IMR-90 (cell line): ENCODE measurements around the gene ZNF507. TPM values are rescaled to one million over a fixed set of nuclear protein-coding genes. Genes with fewer than 3 reads are reported as not detected.

Source experiments
- ATAC-seq: fragments of 200-7000 bp; cut with Tn5 transposase; 2 replicates; pipeline ENCODE4 v1.9.1; 2020; ENCODE audit warnings: low read depth, mild to moderate bottlenecking, moderate library complexity
- BruUV-seq: library from RNA; stranded (reverse); fragments of 400-500 nt; replicated peaks from 2 replicates; lab custom pipeline; 2021; lab: Mats Ljungman, UMichigan
- CTCF ChIA-PET: fragments of 300-600 bp; formaldehyde crosslinking; extraction: SDS; loops from one replicate; lab custom pipeline; 2021; ENCODE audit warnings: antibody characterized with exemption; lab: Yijun Ruan, JAX
- POLR2A ChIA-PET: fragments of 300-600 bp; sonication (Branson Sonifier 250); formaldehyde crosslinking; loops from one replicate; lab custom pipeline; 2022; ENCODE audit warnings: antibody characterized with exemption; ENCODE audit not compliant: unreplicated experiment; lab: Charles Lee
- DNase-seq: peaks from one replicate; pipeline ENCODE4 v3.0.0; 2013
- H2AFZ ChIP-seq: replicated peaks from 2 replicates; pipeline ENCODE3; 2013; ENCODE audit warnings: low read length, mild to moderate bottlenecking; ENCODE audit not compliant: poor library complexity
- H2AK5ac ChIP-seq: 2 replicates; pipeline ENCODE4 v1.6.1; 2013; ENCODE audit warnings: low read depth, low read length, inconsistent platforms
- H2AK9ac ChIP-seq: replicated peaks from 2 replicates; pipeline ENCODE3; 2013; ENCODE audit warnings: mild to moderate bottlenecking, low read depth, low read length, moderate library complexity; ENCODE audit not compliant: poor library complexity
- H2BK120ac ChIP-seq: 2 replicates; pipeline ENCODE4 v1.6.1; 2013; ENCODE audit warnings: low read depth, low read length, inconsistent platforms
- H2BK15ac ChIP-seq: 3 replicates; pipeline ENCODE4 v1.6.1; 2013; ENCODE audit warnings: low read depth, low read length, inconsistent platforms
- H2BK20ac ChIP-seq: 2 replicates; pipeline ENCODE4 v1.6.1; 2013; ENCODE audit warnings: low read depth, mild to moderate bottlenecking, inconsistent platforms, low read length, moderate library complexity
- H2BK5ac ChIP-seq: 2 replicates; pipeline ENCODE4 v1.6.1; 2013; ENCODE audit warnings: mild to moderate bottlenecking, low read depth, low read length, inconsistent platforms; ENCODE audit not compliant: poor library complexity, severe bottlenecking
- H3K14ac ChIP-seq: replicated peaks from 2 replicates; pipeline ENCODE4 v1.6.1; 2013; ENCODE audit warnings: low read depth, low read length, inconsistent platforms
- H3K18ac ChIP-seq: 2 replicates; pipeline ENCODE4 v1.6.1; 2013; ENCODE audit warnings: low read depth, low read length, control low read depth
- H3K23ac ChIP-seq: 2 replicates; pipeline ENCODE4 v1.6.1; 2013; ENCODE audit warnings: low read depth, low read length, inconsistent platforms
- H3K27ac ChIP-seq: 2 replicates; pipeline ENCODE4 v1.5.1; 2013; ENCODE audit warnings: mild to moderate bottlenecking, control low read depth, low read length; ENCODE audit not compliant: insufficient read depth
- H3K27me3 ChIP-seq: 2 replicates; pipeline ENCODE4 v1.6.1; 2013; ENCODE audit warnings: low read length; ENCODE audit not compliant: control insufficient read depth, insufficient read depth
- H3K36me3 ChIP-seq: 2 replicates; pipeline ENCODE4 v1.6.1; 2013; ENCODE audit warnings: low read length, mixed read lengths; ENCODE audit not compliant: control insufficient read depth, insufficient read depth
- H3K4ac ChIP-seq: 2 replicates; pipeline ENCODE4 v1.6.1; 2013; ENCODE audit warnings: low read depth, low read length, inconsistent platforms
- H3K4me1 ChIP-seq: 2 replicates; pipeline ENCODE4 v1.6.1; 2013; ENCODE audit warnings: low read length, mixed read lengths; ENCODE audit not compliant: control insufficient read depth, insufficient read depth
- H3K4me2 ChIP-seq: 2 replicates; pipeline ENCODE4 v1.6.1; 2013; ENCODE audit warnings: low read depth, mild to moderate bottlenecking, control low read depth, low read length, moderate library complexity
- H3K4me3 ChIP-seq: 2 replicates; pipeline ENCODE4 v1.5.1; 2013; ENCODE audit warnings: low read depth, mild to moderate bottlenecking, control low read depth, low read length, moderate library complexity; ENCODE audit not compliant: insufficient read depth
- H3K56ac ChIP-seq: 2 replicates; pipeline ENCODE4 v1.6.1; 2013; ENCODE audit warnings: low read length, inconsistent platforms; ENCODE audit not compliant: insufficient read depth; ENCODE audit errors: extremely low read depth
- H3K79me1 ChIP-seq, 2 experiments: 2 replicates each; pipeline ENCODE4 v1.6.1; 2013; ENCODE audit warnings: low read length in 2 of 2, inconsistent platforms in 1 of 2, low read depth in 1 of 2
- H3K9ac ChIP-seq: 2 replicates; pipeline ENCODE4 v1.6.1; 2013; ENCODE audit warnings: low read depth, low read length, control low read depth
- H3K9me1 ChIP-seq: 2 replicates; pipeline ENCODE4 v1.6.1; 2013; ENCODE audit warnings: low read length, inconsistent platforms; ENCODE audit not compliant: insufficient read depth
- H3K9me3 ChIP-seq: 2 replicates; pipeline ENCODE4 v1.6.1; 2013; ENCODE audit warnings: low read length; ENCODE audit not compliant: control insufficient read depth, insufficient read depth
- H4K20me1 ChIP-seq: 2 replicates; pipeline ENCODE4 v1.6.1; 2013; ENCODE audit warnings: low read length, inconsistent platforms; ENCODE audit not compliant: insufficient read depth
- H4K5ac ChIP-seq: 2 replicates; pipeline ENCODE4 v1.6.1; 2013; ENCODE audit warnings: mild to moderate bottlenecking, low read depth, low read length, control low read depth
- H4K8ac ChIP-seq, 2 experiments: 2 replicates each; pipeline ENCODE4 v1.6.1; 2013; ENCODE audit warnings: low read depth in 2 of 2, low read length in 2 of 2, control low read depth in 1 of 2, inconsistent platforms in 1 of 2
- H4K91ac ChIP-seq: 2 replicates; pipeline ENCODE4 v1.6.1; 2013; ENCODE audit warnings: low read depth, low read length, inconsistent platforms; ENCODE audit not compliant: insufficient read depth
- BHLHE40 ChIP-seq: fragments of 150-350 bp; IDR thresholded peaks from 2 replicates; pipeline ENCODE4 v1.6.1; 2016; ENCODE audit warnings: mild to moderate bottlenecking, low read depth, low read length
- CEBPB ChIP-seq: IDR thresholded peaks from 2 replicates; pipeline ENCODE4 v1.6.1; 2012; ENCODE audit warnings: low read depth, low read length, improper control_type of control experiment
- CHD1 ChIP-seq: IDR thresholded peaks from 2 replicates; pipeline ENCODE4 v1.6.1; 2012; ENCODE audit warnings: low read depth, low read length, improper control_type of control experiment
- FOS ChIP-seq: fragments of 150-350 bp; IDR thresholded peaks from 2 replicates; pipeline ENCODE4 v1.6.1; 2016; ENCODE audit warnings: low read depth, low read length
- MAFK ChIP-seq: IDR thresholded peaks from 2 replicates; pipeline ENCODE4 v1.6.1; 2012; ENCODE audit warnings: low read depth, low read length, improper control_type of control experiment
- MAZ ChIP-seq: IDR thresholded peaks from 2 replicates; pipeline ENCODE4 v1.6.1; 2012; ENCODE audit warnings: low read depth, mild to moderate bottlenecking, low read length, improper control_type of control experiment, moderate library complexity, borderline replicate concordance
- MXI1 ChIP-seq: IDR thresholded peaks from 2 replicates; pipeline ENCODE4 v1.6.1; 2012; ENCODE audit warnings: low read depth, mild to moderate bottlenecking, low read length, moderate library complexity, borderline replicate concordance
- NFE2L2 ChIP-seq: fragments of 150-350 bp; IDR thresholded peaks from 2 replicates; pipeline ENCODE4 v1.6.1; 2016; ENCODE audit warnings: low read depth, mild to moderate bottlenecking, low read length
- POLR2A ChIP-seq: IDR thresholded peaks from 2 replicates; pipeline ENCODE4 v1.6.1; 2012; ENCODE audit warnings: mild to moderate bottlenecking, low read depth, low read length
- RAD21 ChIP-seq: IDR thresholded peaks from 2 replicates; pipeline ENCODE4 v1.6.1; 2012; ENCODE audit warnings: low read length, improper control_type of control experiment
- RCOR1 ChIP-seq: IDR thresholded peaks from 2 replicates; pipeline ENCODE4 v1.6.1; 2012; ENCODE audit warnings: mild to moderate bottlenecking, low read length, improper control_type of control experiment; ENCODE audit not compliant: insufficient replicate concordance
- RFX5 ChIP-seq: IDR thresholded peaks from 2 replicates; pipeline ENCODE4 v1.8.0; 2012; ENCODE audit warnings: low read depth, mild to moderate bottlenecking, low read length, moderate library complexity
- SMC3 ChIP-seq: fragments of 150-350 bp; IDR thresholded peaks from 2 replicates; pipeline ENCODE4 v1.6.1; 2016; ENCODE audit warnings: low read depth, mild to moderate bottlenecking, antibody characterized with exemption, low read length, moderate library complexity
- WGBS, 2 experiments: methylation state at CpG; one replicate each; pipeline versions ENCODE4 v1.1.5 to v1.1.7; 2013; ENCODE audit warnings: missing lambda C conversion rate in 2 of 2; ENCODE audit not compliant: insufficient read length in 1 of 2; ENCODE audit errors: extremely low coverage in 2 of 2; 5-methylcytosine and 5-hydroxymethylcytosine counted together
- dilution Hi-C: fragments of 300-500 bp; cut with HindIII; formaldehyde crosslinking; loops from one replicate; pipeline ENCODE4 v1.14.3; 2018; ENCODE audit warnings: low sequenced_read_pairs; ENCODE audit not compliant: unreplicated experiment
- in situ Hi-C: fragments of 300-500 bp; cut with MboI; formaldehyde crosslinking; loops from 3 replicates; pipeline ENCODE4 v1.14.3; 2019; ENCODE audit warnings: low sequenced_read_pairs, inconsistent platforms, mixed read lengths
- intact Hi-C: fragments of 100-400 bp; cut with micrococcal nuclease; formaldehyde crosslinking; loops from 2 replicates; pipeline ENCODE4 v1.10.0; 2022
- polyA plus RNA-seq, 3 experiments: library from polyadenylated mRNA; depleted of rRNA; stranded (reverse); fragments of >200 nt; gene quantifications; 2 replicates each; pipeline ENCODE4 v1.2.3, GENCODE V29; 2012; ENCODE audit warnings: low replicate concordance in 1 of 3
- total RNA-seq: library from RNA; depleted of rRNA; stranded (reverse); fragments of >200 nt; gene quantifications from 2 replicates; pipeline ENCODE4 v1.2.3, GENCODE V29; 2012
- TF ChIP-seq, protein P1 (sequence below): fragments of 150-350 bp; IDR thresholded peaks from 2 replicates; pipeline ENCODE4 v1.6.1; 2017; ENCODE audit warnings: mild to moderate bottlenecking, antibody characterized with exemption, low read length, low read depth
- TF ChIP-seq, protein P2 (sequence below): fragments of 150-350 bp; IDR thresholded peaks from 2 replicates; pipeline ENCODE4 v1.6.1; 2016; ENCODE audit warnings: low read depth, mild to moderate bottlenecking, low read length, moderate library complexity, borderline replicate concordance
- TF ChIP-seq, protein P3 (sequence below): conservative IDR thresholded peaks from 2 replicates; pipeline ENCODE4 v1.5.1; 2012; ENCODE audit warnings: mild to moderate bottlenecking, low read depth, low read length, improper control_type of control experiment

The ZNF507 gene
- total and polyA plus RNA-seq, 2 of the 4 experiments (the other 2 are of a cell fraction) = 9.6 to 19.9 TPM

DNA sequence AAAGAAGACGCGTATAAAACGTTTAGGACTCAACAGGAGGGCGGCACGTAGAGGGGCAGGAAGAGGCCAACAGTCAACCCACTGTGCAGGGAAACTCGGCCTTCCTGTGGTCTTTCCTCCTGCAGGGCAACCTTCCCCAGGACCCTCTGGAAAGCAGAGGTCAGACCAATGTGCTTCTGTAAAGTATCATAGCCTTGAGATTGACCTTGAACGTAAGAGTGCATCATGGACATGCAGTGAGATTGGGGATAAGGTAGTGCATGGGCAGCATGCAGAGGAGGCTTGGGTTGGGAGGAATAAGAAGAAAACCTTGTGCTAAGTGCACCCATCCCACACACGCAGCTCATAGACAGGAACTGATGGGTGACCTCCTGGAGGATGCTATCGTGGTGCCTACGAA lies 34.0 kb upstream of the ZNF507 start:
- Histone ChIP-seq H3K4me1 (no peaks in the 10 kb centered on the region), H3K14ac (no peak overlapping the region), H2BK5ac (no peak overlapping the region), H3K18ac (no peak overlapping the region), H3K4me2 (no peak overlapping the region), H4K20me1 (no peaks in the 10 kb centered on the region), H3K4me3 (no peak overlapping the region), H2AK9ac (no peak overlapping the region), H2BK120ac (no peak overlapping the region), H3K4ac (no peak overlapping the region), H2BK20ac (no peak overlapping the region), H3K9me1 (no peaks in the 10 kb centered on the region), H2AK5ac (no peak overlapping the region), H3K27ac (no peak overlapping the region), H4K91ac (no peak overlapping the region), H3K36me3 (no peaks in the 10 kb centered on the region), H2BK15ac (no peak overlapping the region), H2AFZ (no peak overlapping the region), H3K23ac (no peak overlapping the region), H3K27me3 (peaks cover 5% of the 10 kb centered on the region), H3K9ac (no peak overlapping the region), H3K56ac (no peak overlapping the region), H3K9me3 (no peaks in the 10 kb centered on the region), H4K8ac (no peak overlapping the region), H4K5ac (no peak overlapping the region), H3K79me1 (no peaks in the 10 kb centered on the region)
- in situ Hi-C loops = no loop called here
- dilution Hi-C loops = no loop called here
- POLR2A ChIA-PET = no interaction called here
- DNase-seq (no peak), ATAC-seq (no peak)
- BruUV-seq = no TSS peak
- CTCF ChIA-PET = interaction anchor here (1.4 kb wide), 1 partner anchor 10 kb away, joined by 4 read pairs; no protein-coding TSS in a partner anchor
- TF ChIP-seq MAZ = no peak
- TF ChIP-seq, protein P1, sequence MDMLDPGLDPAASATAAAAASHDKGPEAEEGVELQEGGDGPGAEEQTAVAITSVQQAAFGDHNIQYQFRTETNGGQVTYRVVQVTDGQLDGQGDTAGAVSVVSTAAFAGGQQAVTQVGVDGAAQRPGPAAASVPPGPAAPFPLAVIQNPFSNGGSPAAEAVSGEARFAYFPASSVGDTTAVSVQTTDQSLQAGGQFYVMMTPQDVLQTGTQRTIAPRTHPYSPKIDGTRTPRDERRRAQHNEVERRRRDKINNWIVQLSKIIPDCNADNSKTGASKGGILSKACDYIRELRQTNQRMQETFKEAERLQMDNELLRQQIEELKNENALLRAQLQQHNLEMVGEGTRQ = no peak
- TF ChIP-seq NFE2L2 = no peak
- no peak for TF ChIP-seq CEBPB
- TF ChIP-seq, protein P2, sequence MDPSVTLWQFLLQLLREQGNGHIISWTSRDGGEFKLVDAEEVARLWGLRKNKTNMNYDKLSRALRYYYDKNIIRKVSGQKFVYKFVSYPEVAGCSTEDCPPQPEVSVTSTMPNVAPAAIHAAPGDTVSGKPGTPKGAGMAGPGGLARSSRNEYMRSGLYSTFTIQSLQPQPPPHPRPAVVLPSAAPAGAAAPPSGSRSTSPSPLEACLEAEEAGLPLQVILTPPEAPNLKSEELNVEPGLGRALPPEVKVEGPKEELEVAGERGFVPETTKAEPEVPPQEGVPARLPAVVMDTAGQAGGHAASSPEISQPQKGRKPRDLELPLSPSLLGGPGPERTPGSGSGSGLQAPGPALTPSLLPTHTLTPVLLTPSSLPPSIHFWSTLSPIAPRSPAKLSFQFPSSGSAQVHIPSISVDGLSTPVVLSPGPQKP = no peak
- TF ChIP-seq RFX5 = no peak
- TF ChIP-seq MAFK = no peak
- TF ChIP-seq POLR2A = no peak
- no peak for TF ChIP-seq MXI1
- TF ChIP-seq, protein P3, sequence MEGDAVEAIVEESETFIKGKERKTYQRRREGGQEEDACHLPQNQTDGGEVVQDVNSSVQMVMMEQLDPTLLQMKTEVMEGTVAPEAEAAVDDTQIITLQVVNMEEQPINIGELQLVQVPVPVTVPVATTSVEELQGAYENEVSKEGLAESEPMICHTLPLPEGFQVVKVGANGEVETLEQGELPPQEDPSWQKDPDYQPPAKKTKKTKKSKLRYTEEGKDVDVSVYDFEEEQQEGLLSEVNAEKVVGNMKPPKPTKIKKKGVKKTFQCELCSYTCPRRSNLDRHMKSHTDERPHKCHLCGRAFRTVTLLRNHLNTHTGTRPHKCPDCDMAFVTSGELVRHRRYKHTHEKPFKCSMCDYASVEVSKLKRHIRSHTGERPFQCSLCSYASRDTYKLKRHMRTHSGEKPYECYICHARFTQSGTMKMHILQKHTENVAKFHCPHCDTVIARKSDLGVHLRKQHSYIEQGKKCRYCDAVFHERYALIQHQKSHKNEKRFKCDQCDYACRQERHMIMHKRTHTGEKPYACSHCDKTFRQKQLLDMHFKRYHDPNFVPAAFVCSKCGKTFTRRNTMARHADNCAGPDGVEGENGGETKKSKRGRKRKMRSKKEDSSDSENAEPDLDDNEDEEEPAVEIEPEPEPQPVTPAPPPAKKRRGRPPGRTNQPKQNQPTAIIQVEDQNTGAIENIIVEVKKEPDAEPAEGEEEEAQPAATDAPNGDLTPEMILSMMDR = no peak
- no peak for TF ChIP-seq BHLHE40
- no peak for TF ChIP-seq CHD1
- no peak for TF ChIP-seq SMC3
- no peak for TF ChIP-seq RCOR1
- no peak for TF ChIP-seq RAD21
- TF ChIP-seq FOS = no peak
- intact Hi-C loops = no loop called here
- WGBS, 2 experiments = 60% methylated on average over 1 of the region's 10 CpGs; no CpG with 5 or more reads in 1 of the 2 experiments
